ENCODE data around the gene TMEM178A. TPM values are rescaled to one million over a fixed set of nuclear protein-coding genes. Genes with fewer than 3 reads are reported as not detected.
"Not testable (repeated sequence)": the region's sequence is repeated elsewhere in the genome, so short reads cannot be mapped to it uniquely, and the experiment has no call there.

Gene TMEM178A
- total RNA-seq, 1 experiment from 2014 or later, result 0.86 TPM

GRCh38 chr2:39723946-39724827 lies 58.5 kb downstream of the TMEM178A start:
- Mint-ChIP-seq H3K27ac (ENCODE audit: low read depth, unreplicated experiment) (no peak overlapping the region), H3K9me3 (ENCODE audit: unreplicated experiment) (no peaks in the 10 kb centered on the region), H3K27me3 (ENCODE audit: insufficient read depth, unreplicated experiment) (no peaks in the 10 kb centered on the region), H3K36me3 (ENCODE audit: insufficient read depth, unreplicated experiment) (no peaks in the 10 kb centered on the region), H3K4me1 (ENCODE audit: insufficient read depth, unreplicated experiment) (no peaks in the 10 kb centered on the region), H3K4me3 (ENCODE audit: unreplicated experiment) (no peak overlapping the region)
- TF ChIP-seq CTCF (IDR thresholded peaks at IDR 0.05; ENCODE audit: unreplicated experiment), result no peak
- BruUV-seq (replicated peaks), result no TSS peak
- ChIA-PET POLR2A (interaction anchor here (0.9 kb wide), 1 partner anchor 87 kb away, joined by 3 read pairs; no protein-coding TSS in a partner anchor), CTCF (interaction anchor here (1.3 kb wide), 1 partner anchor 27 kb away, joined by 3 read pairs; no protein-coding TSS in a partner anchor)
- intact Hi-C loops (cut with micrococcal nuclease), result no loop called here
- no peak for DNase-seq (ENCODE audit: unreplicated experiment)

GRCh38 chr2:39724828-39725144 lies 59.1 kb downstream of the TMEM178A start:
- ChIA-PET POLR2A (no interaction called here), CTCF (interaction anchor here (0.6 kb wide), 1 partner anchor 293 kb away, joined by 4 read pairs; no protein-coding TSS in a partner anchor)
- H3K27ac Mint-ChIP-seq (ENCODE audit: low read depth, unreplicated experiment), result no peak overlapping the region
- H3K36me3 Mint-ChIP-seq (ENCODE audit: insufficient read depth, unreplicated experiment), result no peaks in the 10 kb centered on the region
- no TSS peak for BruUV-seq (replicated peaks)
- H3K4me3 Mint-ChIP-seq (ENCODE audit: unreplicated experiment), result no peak overlapping the region
- TF ChIP-seq CTCF (IDR thresholded peaks at IDR 0.05; ENCODE audit: unreplicated experiment), result no peak
- no peaks in the 10 kb centered on the region for H3K27me3 Mint-ChIP-seq (ENCODE audit: insufficient read depth, unreplicated experiment)
- no peaks in the 10 kb centered on the region for H3K4me1 Mint-ChIP-seq (ENCODE audit: insufficient read depth, unreplicated experiment)
- intact Hi-C loops (cut with micrococcal nuclease), result no loop called here
- no peaks in the 10 kb centered on the region for H3K9me3 Mint-ChIP-seq (ENCODE audit: unreplicated experiment)
- no peak for DNase-seq (ENCODE audit: unreplicated experiment)

GRCh38 chr2:39725401-39725800 lies 59.7 kb downstream of the TMEM178A start:
- Mint-ChIP-seq H3K4me3 (ENCODE audit: unreplicated experiment) (no peak overlapping the region), H3K4me1 (ENCODE audit: insufficient read depth, unreplicated experiment) (no peaks in the 10 kb centered on the region), H3K36me3 (ENCODE audit: insufficient read depth, unreplicated experiment) (peaks cover 3% of the 10 kb centered on the region), H3K27me3 (ENCODE audit: insufficient read depth, unreplicated experiment) (no peaks in the 10 kb centered on the region), H3K9me3 (ENCODE audit: unreplicated experiment) (no peaks in the 10 kb centered on the region), H3K27ac (ENCODE audit: low read depth, unreplicated experiment) (no peak overlapping the region)
- TF ChIP-seq CTCF (IDR thresholded peaks at IDR 0.05; ENCODE audit: unreplicated experiment), result no peak
- intact Hi-C loops (cut with micrococcal nuclease), result no loop called here
- CTCF ChIA-PET, result interaction anchor here (0.6 to 0.9 kb wide), 2 partner anchors 10 to 294 kb away, joined by 4 read pairs; no protein-coding TSS in a partner anchor
- POLR2A ChIA-PET, result no interaction called here
- no peak for DNase-seq (ENCODE audit: unreplicated experiment)
- BruUV-seq (replicated peaks), result no TSS peak

GRCh38 chr2:39728085-39728484 lies 62.4 kb downstream of the TMEM178A start:
- H3K27me3 Mint-ChIP-seq (ENCODE audit: insufficient read depth, unreplicated experiment); BruUV-seq (replicated peaks); H3K9me3 Mint-ChIP-seq (ENCODE audit: unreplicated experiment); intact Hi-C loops (cut with micrococcal nuclease); DNase-seq (ENCODE audit: unreplicated experiment); H3K4me1 Mint-ChIP-seq (ENCODE audit: insufficient read depth, unreplicated experiment); POLR2A ChIA-PET; H3K4me3 Mint-ChIP-seq (ENCODE audit: unreplicated experiment); H3K27ac Mint-ChIP-seq (ENCODE audit: low read depth, unreplicated experiment): not testable (repeated sequence)
- peaks cover 17% of the 10 kb centered on the region for H3K36me3 Mint-ChIP-seq (ENCODE audit: insufficient read depth, unreplicated experiment)
- CTCF ChIA-PET, result interaction anchor here (0.6 to 3.8 kb wide), 3 partner anchors 13 to 135 kb away, joined by 3 to 22 read pairs (median 3); no protein-coding TSS in a partner anchor
